Measurements from ENCODE around the gene PSME1. TPM values are rescaled to one million over a fixed set of nuclear protein-coding genes. Genes with fewer than 3 reads are reported as not detected.
A peak's percentile ranks its signal among the peaks of the same experiment; 100 is the strongest.

The PSME1 gene
- total and polyA plus RNA-seq, 2 of the 13 experiments (the other 11 are each of a cell fraction or from before 2014, with no cell fraction given), result 159 to 608 TPM

DNA sequence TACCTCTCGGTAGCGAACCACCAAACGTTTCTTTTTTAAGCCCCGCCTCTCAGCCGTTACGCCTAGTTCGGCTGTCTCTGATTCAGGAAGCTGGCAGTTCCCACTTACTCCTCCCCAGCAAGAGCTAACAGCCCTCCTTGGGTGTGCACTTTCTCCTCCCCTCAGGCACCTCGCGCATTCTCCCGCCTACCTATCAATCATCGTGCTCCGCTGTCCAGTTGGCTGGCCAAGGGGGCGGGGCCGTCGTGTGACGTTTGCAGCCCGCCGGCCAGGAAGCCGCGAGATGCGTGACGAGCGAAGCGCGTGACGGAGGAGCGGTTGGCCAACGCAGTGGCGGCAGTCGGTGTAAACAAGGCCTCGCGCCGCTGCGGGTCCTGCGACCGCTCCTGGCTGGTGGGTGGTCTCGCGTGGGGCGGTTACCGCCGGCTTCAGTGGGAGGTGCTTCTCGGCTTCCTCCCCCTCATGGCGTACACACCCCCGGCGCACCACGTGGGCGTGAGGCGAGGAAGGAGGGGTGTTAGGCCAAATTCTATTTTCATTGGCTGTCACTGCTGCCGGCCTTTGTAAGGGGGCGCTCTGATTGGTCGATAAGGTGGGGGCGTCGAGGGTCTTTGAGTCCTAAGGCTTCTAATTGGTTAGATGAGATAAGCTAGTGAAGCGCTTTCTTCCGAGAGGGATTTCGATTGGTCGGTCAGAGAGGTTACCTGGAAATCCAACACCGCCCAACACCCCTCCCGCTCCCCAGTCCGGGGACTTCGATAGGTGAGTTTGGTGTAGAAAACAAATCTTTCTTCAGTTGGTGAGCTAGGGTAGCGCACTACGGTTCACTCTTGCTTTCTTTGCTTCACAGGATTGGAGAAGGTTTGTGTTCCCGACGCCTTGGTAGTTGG, 21.2 kb upstream of the PSME1 start, which contains the start of the genes DCAF11 and NRL (continued):
- TF ChIP-seq SALL1 (CRISPR knock-in tag; IDR thresholded peaks at IDR 0.05), result peak; percentile 98
- peak; percentile 98 for TF ChIP-seq TARDBP (CRISPR knock-in tag; IDR thresholded peaks at IDR 0.05)
- peak; percentile 99 for TF ChIP-seq ZMYM2 (CRISPR knock-in tag; IDR thresholded peaks at IDR 0.05)
- TF ChIP-seq NPAS2 (CRISPR knock-in tag; IDR thresholded peaks at IDR 0.05; ENCODE audit: borderline replicate concordance), result no peak
- peak; percentile 92 for TF ChIP-seq ZMYM3 (CRISPR knock-in tag; IDR thresholded peaks at IDR 0.05)
- peak; percentile 86 for TF ChIP-seq ASH2L (IDR thresholded peaks at IDR 0.05; ENCODE audit: insufficient read length, low read depth, low read length)
- peak; percentile 92; the same call in 1 of the 2 replicates for TF ChIP-seq DR1 (CRISPR knock-in tag; IDR thresholded peaks at IDR 0.05)
- TF ChIP-seq SIN3A (IDR thresholded peaks at IDR 0.05; ENCODE audit: borderline replicate concordance, low read depth, low read length), result peak; percentile 87
- peak; percentile 93 for TF ChIP-seq PCBP1 (IDR thresholded peaks at IDR 0.05; ENCODE audit: borderline replicate concordance, low read depth, low read length)
- peak; percentile 26; the same call in 1 of the 2 replicates for TF ChIP-seq ZNF329 (CRISPR knock-in tag; IDR thresholded peaks at IDR 0.05; ENCODE audit: low read depth)
- peak; percentile 6; the same call in 1 of the 2 replicates for TF ChIP-seq KDM5A (IDR thresholded peaks at IDR 0.05; ENCODE audit: borderline replicate concordance, low read length)
- TF ChIP-seq ZNF83 (CRISPR knock-in tag; IDR thresholded peaks at IDR 0.05; ENCODE audit: borderline replicate concordance), result 0 out of 2 replicates have a peak, but pooled peaks have one; percentile 86
- TF ChIP-seq, protein P1, sequence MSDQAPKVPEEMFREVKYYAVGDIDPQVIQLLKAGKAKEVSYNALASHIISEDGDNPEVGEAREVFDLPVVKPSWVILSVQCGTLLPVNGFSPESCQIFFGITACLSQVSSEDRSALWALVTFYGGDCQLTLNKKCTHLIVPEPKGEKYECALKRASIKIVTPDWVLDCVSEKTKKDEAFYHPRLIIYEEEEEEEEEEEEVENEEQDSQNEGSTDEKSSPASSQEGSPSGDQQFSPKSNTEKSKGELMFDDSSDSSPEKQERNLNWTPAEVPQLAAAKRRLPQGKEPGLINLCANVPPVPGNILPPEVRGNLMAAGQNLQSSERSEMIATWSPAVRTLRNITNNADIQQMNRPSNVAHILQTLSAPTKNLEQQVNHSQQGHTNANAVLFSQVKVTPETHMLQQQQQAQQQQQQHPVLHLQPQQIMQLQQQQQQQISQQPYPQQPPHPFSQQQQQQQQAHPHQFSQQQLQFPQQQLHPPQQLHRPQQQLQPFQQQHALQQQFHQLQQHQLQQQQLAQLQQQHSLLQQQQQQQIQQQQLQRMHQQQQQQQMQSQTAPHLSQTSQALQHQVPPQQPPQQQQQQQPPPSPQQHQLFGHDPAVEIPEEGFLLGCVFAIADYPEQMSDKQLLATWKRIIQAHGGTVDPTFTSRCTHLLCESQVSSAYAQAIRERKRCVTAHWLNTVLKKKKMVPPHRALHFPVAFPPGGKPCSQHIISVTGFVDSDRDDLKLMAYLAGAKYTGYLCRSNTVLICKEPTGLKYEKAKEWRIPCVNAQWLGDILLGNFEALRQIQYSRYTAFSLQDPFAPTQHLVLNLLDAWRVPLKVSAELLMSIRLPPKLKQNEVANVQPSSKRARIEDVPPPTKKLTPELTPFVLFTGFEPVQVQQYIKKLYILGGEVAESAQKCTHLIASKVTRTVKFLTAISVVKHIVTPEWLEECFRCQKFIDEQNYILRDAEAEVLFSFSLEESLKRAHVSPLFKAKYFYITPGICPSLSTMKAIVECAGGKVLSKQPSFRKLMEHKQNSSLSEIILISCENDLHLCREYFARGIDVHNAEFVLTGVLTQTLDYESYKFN (CRISPR knock-in tag; conservative IDR thresholded peaks at IDR 0.05), result peak; percentile 70
- TF ChIP-seq ZNF75D (CRISPR knock-in tag; IDR thresholded peaks at IDR 0.05; ENCODE audit: borderline replicate concordance), result no peak
- TF ChIP-seq AHR (CRISPR knock-in tag; IDR thresholded peaks at IDR 0.05), result peak; percentile 98
- no peak for TF ChIP-seq U2AF2 (IDR thresholded peaks at IDR 0.05; ENCODE audit: low read depth, low read length)
- peak; percentile 67 for TF ChIP-seq SRF (IDR thresholded peaks at IDR 0.05; ENCODE audit: low read depth, low read length)
- TF ChIP-seq ZNF563 (CRISPR knock-in tag; IDR thresholded peaks at IDR 0.05), result peak; percentile 96
- peak; percentile 0; the same call in 1 of the 2 replicates for TF ChIP-seq SMC3 (IDR thresholded peaks at IDR 0.05; ENCODE audit: low read length)
- peak; percentile 99 for TF ChIP-seq ARID2 (CRISPR knock-in tag; IDR thresholded peaks at IDR 0.05; ENCODE audit: borderline replicate concordance)
- TF ChIP-seq, protein P2, sequence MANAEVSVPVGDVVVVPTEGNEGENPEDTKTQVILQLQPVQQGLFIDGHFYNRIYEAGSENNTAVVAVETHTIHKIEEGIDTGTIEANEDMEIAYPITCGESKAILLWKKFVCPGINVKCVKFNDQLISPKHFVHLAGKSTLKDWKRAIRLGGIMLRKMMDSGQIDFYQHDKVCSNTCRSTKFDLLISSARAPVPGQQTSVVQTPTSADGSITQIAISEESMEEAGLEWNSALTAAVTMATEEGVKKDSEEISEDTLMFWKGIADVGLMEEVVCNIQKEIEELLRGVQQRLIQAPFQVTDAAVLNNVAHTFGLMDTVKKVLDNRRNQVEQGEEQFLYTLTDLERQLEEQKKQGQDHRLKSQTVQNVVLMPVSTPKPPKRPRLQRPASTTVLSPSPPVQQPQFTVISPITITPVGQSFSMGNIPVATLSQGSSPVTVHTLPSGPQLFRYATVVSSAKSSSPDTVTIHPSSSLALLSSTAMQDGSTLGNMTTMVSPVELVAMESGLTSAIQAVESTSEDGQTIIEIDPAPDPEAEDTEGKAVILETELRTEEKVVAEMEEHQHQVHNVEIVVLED (CRISPR knock-in tag; IDR thresholded peaks at IDR 0.05; ENCODE audit: borderline replicate concordance), result peak; percentile 95
- peak; percentile 96; the same call in 1 of the 2 replicates for TF ChIP-seq STAT5B (CRISPR knock-in tag; IDR thresholded peaks at IDR 0.05)

Measured in HepG2 (cell line).